OCI-LY1 (cell line): ENCODE data around the gene CHCHD4.

ENCODE experiments used
- EZH2 ChIP-seq: fragments of 200-600 bp; sonication (generic), shearing (Covaris generic); IDR thresholded peaks from 2 replicates; pipeline ENCODE4 v1.8.0; 2017; ENCODE audit warnings: borderline replicate concordance, mixed run types, mild to moderate bottlenecking, antibody characterized with exemption, low read length, moderate library complexity, mixed read lengths
- TF ChIP-seq, protein P1 (sequence below): fragments of 200-600 bp; sonication (generic), shearing (Covaris generic); IDR thresholded peaks from 2 replicates; pipeline ENCODE4 v1.5.1; 2017; ENCODE audit warnings: mild to moderate bottlenecking, antibody characterized with exemption, low read length, moderate library complexity, mixed read lengths

DNA sequence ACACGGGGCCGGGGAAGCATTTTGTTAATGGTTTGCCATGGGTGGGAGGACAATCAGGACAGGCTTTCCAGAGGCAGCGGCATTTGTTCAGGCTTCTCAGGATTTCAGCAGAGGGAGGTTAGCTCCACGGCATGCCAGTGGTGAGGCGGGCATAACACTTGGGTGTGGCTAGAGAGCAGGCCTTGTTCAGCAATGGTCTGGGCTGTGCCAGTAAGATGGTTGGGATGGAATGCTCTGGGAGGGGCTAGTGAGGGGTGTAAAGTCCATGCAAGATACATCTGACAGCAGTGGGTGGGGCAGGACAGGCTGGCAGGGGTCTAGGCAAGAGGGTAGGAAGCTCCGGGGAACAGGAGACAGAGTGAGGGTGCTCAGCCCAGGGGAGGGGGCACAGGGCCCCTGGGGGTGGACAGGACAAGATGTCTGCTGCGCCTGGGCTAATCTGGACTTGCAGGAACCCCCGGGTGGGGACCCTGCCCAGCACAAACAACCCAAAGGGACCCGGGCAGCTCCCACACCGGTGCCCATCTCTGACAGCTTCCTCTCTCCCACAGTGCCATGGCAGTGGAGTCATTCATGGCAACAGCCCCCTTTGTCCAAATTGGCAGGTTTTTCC, 8.6 kb upstream of the CHCHD4 start:
- no peak for TF ChIP-seq EZH2
- TF ChIP-seq, protein P1, sequence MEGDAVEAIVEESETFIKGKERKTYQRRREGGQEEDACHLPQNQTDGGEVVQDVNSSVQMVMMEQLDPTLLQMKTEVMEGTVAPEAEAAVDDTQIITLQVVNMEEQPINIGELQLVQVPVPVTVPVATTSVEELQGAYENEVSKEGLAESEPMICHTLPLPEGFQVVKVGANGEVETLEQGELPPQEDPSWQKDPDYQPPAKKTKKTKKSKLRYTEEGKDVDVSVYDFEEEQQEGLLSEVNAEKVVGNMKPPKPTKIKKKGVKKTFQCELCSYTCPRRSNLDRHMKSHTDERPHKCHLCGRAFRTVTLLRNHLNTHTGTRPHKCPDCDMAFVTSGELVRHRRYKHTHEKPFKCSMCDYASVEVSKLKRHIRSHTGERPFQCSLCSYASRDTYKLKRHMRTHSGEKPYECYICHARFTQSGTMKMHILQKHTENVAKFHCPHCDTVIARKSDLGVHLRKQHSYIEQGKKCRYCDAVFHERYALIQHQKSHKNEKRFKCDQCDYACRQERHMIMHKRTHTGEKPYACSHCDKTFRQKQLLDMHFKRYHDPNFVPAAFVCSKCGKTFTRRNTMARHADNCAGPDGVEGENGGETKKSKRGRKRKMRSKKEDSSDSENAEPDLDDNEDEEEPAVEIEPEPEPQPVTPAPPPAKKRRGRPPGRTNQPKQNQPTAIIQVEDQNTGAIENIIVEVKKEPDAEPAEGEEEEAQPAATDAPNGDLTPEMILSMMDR = no peak
